8988T (cell line): Measurements from ENCODE around the gene ADAM33.

Experiments used
- DNase-seq: peaks from one replicate; pipeline ENCODE4 v3.0.0; 2011

ADAM33 gene

DNA sequence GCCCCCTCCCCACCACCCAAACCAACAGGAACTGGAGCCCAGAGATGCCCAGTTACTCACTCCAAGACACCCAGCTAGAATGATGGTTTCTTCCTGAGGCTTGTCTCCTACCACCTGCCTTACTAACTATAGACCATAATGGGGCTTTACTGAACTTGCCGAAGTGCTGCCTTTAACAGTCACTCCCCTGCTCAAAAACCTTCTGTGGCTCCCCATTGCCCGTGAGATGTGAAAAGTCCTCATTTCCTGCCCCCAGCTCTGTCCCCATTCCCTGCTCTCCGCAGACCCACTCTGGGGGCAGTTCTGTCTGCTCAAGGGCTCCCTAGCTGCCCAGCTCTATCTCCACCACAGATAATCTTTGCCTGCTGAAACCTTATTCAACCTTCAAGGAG is 25.7 kb upstream of the ADAM33 start:
- peak; percentile 7 for DNase-seq

DNA sequence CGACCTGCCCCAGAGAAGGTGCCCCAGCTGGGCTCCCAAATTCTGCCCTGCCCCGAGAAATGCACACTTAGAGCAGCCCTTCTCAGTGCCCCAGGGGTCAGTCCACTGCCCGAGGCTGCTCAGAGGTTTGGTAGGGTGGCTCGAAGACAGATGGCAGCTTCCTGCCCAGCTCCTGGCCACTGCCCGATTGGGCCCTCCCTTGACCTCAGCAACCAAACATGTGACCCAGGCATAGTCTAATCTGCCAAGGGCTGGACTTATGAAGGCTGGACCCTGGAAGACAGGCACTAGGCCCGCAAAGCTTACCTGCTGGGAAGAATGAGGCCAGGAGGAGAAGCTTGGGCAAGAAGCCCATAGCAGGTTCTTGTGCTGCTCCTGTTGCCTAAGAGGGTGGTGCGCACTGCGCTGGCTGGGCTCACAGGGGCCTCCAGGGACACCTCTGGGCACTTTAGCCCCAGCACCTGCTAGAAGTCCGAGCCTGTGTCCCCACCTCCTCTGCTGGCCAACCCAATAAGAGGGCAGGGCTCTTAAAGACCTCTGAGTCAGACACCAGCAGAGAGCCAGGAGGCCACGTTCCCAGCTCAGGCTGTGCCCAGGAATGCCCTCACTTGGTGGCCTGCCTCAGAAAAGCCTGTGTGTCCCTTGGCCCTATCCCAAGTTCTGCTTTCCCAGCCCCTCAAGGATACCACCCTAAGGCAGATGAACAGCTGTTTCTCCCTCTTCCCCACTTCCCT is 25.1 kb upstream of the ADAM33 start:
- peak; percentile 6 for DNase-seq

DNA sequence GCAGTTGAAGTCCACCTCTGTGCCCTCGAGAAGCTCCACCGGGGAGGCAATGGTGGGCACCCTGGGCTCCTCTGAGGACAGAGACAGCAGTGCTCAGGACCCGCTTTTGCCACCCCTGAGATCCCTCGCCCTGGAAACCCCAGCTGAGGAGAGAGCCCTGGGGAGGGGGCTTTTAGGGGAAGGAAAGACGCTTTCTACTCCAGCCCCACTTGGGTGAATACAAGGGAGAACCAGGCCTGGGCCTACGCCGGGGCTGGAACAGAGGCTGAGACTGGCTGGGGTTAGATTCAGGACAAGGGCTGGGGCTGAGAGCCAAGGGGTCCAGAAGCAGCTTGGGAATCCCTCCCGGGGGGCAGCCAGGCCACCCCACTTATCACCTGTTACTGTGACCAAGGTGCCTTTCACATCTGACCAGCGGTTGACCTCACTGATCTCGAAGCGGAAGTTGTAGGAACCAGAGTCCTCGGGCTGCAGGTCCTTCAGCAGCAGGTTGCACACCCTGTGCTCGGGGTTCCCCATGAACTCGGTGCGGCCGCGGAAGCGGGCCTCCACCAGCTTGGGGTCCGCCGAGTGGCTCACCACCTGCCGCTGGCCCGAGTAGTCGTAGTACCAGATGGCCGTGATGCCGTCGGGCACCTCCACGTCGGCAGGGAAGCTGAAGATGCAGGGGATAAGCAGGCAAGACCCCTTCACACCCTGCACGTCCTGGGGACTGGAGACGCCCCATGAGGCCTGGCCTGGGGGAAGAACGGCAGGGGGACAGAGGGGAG is 24.3 kb upstream of the ADAM33 start:
- peak; percentile 2 for DNase-seq

DNA sequence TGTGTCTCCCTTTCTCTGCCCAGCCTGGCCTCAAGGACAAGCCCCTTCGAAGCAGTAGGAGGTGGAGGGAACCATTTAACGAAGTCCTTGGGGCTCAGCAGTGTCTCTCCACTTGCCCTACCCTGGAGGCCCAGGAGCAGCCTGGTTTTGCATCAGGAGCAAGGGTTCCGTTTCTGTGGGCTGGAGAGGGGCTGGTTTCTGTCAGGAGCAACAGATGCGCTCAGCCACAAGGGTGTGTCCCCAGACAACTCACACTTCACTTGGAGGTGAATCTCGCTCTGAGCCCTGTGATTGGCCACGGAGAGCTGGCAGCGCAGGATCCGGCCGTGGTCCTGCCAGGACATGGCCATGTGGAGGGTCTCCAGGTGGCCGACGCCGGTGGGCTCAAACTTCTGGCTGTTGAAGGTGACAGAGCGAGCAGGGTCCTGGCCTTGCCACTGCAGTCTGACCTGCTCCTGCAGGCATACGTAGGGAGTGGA is 23.7 kb upstream of the ADAM33 start:
- DNase-seq = peak; percentile 6

DNA sequence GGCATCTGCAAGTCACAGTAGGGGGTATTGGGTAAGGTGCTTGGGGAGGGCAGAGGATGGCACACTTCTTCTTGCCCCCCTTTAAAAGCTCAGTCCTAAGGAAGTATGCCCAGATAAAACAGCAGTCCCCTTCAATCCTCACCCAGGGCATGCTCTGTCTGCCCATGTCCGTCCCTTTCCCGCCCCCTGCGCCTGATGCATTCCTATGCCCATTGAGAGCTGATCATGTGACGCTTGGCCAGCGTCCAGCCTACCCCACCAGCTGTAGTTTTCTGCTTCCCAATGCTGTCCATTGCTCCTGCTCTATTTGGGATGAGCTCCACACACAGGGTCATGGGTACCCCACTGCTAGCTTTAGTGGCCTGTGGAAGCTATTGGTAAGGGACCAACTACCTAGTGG is 22.3 kb upstream of the ADAM33 start:
- DNase-seq = peak; percentile 6

DNA sequence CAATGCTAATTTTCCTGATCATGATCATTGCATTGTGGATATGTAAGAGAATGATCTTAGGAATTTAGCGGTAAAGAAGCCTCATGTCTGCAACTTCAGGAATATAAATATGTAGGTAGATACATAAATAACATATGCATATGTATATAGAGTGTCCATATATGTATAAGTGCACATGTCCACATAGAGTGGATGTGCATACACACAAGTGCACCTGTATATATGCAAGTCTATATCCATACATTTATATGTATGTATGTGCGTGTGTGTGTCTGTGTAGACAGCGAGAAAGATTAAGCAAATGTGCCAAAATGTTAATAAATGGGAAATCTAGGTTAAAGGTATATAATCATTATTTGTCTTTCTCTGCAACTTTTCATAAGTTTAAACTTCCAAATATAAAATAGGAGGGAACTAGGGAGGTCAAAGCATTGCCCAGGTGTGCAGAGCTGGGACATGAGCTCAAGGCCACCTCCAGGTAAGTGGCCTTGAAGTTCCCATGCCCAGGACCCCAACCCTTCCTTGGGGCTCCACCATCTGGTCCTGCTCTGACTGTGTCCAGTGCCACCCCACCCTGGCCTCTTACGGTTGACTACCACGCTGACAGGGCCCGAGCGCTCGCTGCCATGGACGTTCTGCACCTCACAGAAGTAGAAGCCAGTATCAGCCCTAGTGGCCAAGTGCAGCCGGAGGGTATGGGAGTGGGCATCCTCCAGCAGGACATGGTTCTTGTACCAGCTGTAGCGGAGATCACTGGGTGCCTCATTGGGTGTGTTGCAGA is 21.0 kb upstream of the ADAM33 start:
- peak; percentile 12 for DNase-seq

DNA sequence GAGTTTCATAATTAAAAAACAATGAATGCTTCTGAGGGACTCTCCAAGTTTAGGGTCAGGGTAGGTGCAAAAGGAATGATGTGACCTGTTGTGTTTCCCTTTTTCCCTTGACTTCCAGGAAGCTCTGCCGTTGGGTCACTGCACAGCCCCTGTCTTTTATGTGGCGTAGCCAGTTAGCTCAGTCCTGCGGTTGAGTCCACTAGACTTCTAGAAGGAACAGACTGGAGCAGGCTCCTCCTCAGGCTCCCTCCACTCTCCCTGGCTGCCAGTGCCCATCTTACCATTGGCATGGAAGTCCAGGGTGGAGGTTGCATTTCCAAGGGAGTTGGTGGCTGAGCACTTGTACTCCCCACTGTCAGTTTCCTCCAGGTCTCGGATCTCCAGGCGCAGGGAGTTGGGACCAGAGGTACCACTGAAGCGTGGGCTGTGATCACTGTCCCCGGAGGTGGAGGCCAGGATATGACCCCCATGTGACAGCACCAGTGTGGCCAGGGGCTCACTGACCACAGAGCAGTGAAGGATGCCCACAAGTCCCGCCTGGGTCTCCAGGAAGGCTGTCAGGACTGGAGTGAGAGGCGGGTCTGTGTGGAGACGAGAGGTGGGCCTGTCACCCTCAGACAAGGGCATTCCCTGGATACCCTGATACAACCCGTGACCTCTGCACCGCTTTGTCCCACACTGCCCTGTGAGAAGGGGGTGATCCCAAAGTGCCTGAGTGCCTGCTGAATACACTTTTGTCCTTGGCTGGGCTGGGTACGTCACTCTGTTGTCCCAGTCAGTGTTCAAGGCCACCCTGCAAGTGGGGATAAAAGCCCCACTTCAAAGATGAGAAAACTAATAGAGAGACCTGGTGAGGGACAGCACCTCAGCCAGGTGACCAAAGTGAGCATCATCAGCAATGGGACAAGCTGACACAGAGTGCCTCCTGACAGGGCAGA is 19.5 kb upstream of the ADAM33 start:
- peak; percentile 4 for DNase-seq

DNA sequence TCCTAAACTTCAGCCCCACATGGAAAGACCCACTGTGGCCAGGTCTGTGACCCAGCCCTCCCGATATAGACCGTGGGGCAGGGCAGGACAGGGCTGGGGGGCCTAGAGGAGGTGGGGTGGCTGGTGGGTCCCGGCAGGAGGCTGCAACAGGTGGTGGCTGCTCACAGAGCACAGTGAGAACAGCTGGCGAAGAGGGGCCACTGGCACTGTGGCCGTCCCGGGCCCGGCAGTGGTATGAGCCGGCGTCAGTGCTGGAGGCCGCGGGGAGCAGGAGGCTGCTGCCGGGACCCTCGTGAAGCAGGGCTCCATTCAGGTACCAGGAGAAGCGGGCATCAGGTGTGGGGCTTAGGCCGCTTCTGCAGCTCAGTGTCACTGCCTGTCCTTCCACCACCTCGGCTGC is 17.2 kb upstream of the ADAM33 start:
- peak; percentile 6 for DNase-seq

DNA sequence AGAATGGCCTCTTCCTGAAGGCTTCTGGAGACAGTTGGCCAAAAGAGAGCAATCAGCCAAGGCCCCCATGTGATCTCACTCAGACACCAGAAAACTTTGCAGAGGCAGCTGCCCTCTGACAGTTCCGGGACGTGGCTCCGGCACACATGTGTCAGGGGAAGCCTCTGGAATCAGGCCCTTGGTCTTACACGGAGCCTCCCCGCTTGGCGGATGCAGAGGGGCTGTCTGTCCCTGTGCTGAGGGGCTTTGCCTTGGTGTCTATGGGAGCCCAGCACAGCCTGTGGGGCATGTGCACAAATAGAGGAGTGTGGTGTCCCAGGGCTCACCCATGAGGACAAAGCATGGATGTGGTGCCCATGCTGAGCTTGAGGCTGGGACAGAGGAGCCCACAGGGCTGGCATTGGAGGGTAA is 16.8 kb upstream of the ADAM33 start:
- no peak for DNase-seq

DNA sequence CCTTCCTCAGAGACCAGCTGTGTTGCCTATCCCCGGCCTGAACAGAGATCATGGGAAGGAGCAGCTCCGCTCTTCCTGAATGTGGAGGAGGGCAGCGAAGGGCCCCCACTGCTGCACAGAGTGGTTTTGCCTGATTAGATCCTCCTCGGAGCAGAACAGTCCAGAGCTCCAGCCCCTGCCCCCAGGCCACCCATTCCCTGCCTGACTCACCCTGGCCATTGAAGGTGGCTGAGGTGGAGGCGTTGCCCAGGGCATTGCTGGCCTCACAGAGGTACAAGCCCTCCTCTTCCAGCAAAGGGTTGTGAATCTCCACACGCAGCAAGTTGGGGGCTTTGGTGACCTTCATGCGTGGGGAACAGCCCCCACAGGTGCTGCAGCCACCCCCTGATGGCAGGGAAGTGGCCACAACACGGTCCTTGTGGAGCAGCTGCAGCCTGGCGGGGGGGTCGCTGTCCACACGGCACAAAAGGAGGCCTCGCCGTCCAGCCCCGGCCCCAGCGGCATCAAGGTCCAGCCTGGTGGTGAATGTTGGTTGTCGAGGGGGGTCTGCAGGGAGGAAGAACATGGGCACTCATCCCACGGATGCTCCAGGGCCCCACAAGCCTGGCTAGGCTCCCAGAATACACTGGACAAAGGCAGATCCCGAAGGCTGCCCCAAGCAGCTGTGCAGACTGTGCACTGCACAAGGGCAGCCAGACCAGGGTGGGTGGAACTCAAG is 15.9 kb upstream of the ADAM33 start:
- DNase-seq = no peak

DNA sequence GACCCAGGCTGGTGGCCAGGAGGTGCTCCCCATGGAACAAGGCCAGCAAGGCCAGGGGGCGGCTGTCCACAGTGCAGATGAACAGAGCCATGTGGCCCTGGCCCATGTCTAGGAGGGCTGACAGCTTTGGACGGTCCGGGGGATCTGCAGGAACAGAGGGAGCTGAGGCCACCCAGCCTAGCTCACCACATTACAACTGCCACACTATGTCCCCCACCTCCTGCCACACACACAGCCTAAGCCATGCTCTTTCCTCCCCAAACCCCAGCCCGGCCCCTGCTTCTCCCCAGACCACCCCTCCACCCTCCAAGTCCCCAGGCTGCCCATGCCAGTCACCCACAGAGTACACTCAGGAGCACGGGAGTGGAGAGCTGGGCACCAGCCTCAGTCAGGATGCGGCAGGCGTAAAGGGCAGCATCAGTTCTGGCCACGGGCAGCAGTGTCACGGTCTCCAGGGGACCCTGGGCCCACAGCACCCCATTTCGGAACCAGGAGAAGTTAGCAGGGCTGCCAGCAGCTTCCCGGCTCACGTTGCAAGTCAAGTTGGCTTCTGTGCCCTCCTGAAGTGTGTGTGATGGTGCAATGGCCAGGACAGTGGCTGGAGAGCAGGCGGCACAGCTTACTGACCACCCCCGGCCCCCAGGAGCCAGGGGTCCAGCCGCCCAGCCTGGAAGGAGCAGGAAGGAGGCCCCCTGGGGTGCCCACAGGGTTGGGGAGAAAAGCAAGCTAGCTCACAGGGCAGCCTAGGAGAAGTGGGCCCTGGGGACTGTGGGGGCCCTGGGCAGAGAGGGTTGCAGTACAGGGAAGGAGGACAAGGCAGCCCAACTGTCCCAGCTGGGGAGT is 15.2 kb upstream of the ADAM33 start:
- DNase-seq = no peak

DNA sequence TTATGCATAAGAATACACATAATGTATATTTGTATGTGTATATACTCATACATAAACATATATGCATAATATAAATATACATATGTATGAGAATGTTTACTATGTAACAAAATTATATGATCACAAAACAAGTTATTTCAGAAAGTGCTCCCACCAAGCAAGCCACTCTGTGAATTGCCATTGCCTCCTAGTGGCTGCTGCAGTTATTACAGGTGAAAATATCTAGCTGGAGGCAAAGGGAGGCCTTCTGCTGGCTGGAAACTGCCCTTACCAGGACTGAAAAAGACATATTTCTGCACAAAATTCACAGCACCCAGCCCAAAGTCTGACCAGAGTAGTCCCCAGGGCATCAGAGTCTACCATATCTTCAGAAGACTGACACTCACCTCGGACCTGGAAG is 14.4 kb upstream of the ADAM33 start:
- DNase-seq = no peak

DNA sequence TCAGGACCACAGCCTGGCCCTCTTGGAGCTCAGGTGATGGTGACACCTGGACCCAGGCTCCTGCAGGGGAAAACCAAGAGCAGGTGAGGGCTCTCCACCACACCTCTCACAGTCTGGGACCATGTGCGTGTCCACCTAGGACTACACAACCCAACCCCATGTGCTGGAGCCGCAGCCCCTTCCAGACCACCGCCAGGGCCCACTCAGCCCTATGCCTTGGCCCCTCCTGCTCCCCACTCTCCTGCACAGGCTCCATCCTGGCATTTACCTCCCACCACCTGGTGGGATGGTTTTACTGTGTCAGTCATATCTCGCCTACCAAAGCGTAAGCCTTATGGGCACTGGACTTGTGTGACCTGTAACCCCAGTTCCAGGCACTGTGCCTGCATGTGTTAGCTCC is 13.1 kb upstream of the ADAM33 start:
- DNase-seq = no peak

DNA sequence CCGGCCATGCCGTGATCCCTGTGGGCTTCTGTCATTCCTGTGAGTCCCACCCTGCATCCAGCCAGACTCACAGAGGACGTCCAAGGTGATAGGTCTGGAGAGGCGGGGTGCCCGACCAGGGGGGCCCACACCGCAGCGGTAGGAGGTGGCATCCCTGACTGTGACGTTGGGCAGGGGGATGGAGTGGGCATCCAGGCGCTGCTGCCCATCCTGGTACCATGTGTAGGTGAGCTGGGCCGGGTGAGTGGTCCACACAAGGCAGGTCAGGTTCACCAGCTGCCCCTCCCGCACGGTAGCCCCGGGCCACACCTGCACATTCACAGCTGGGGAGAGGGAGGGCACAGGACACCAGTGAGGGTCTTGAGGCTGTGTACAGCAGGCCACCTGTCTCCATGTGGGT is 11.6 kb upstream of the ADAM33 start:
- no peak for DNase-seq

DNA sequence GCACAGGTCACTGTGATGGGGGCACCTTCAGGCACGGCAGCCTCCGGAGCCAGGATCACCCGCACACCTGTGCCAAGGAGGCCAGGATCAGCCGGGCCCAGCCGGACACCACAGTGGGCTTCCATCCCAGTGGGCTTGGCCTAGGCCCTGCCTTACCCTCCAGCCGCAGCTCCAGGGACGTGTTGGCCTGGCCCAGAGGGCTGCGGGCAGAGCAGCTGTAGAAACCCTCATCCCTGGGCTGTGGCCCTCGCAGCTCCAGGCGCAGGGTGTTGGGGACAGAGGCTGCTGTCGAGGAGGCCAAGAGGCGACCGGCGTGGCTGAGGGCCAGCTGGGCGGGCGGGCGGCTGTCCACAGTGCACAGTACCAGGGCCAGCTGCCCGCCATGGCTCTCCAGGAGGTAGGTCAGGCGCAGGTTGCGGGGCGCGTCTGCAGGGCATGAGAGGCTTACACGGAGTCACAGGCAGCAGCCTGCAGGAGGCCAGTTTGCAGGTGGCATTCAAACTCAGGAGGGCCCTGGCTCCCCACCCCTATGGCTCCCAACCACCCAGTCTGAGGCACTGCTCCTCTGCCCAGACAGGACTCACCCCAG is 11.0 kb upstream of the ADAM33 start:
- no peak for DNase-seq

DNA sequence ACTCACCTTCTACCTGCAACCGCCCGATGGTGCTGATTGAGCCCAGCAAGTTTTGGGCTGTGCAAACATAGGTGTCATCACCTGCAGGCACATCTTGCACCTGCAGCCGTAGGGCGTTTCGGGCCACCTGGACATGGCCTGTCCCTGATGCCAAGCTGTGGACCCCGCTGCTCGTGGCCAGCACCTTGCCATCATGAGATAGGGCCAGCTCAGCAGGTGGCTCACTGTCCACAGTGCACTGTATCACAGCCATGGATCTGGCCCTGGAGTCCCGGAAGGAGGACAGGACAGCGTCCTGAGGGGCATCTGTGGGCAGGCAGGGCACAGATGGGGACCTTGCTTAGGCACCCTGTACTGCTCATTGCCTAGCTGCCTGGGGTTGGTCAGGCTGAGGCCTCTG is 10.1 kb upstream of the ADAM33 start:
- no peak for DNase-seq

DNA sequence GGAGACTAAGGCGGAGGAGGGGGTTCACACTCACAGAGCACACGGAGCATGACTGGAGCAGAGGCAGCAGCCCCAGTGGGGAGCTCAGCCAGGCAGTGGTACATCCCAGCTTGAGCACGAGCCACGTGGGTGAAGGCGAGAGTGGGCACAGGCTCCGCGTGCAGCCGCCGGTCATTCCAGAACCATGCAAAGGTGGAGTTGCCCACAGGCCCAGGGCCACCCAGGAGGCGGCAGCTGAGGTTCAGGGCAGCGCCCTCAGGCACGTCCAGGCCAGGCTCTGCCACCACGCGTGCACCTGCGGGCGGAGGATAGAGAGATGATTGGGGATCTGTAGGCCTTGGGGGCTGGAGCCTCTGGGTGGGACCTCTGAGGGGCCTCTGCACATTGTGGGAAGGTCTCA is 9.5 kb upstream of the ADAM33 start:
- DNase-seq = no peak

DNA sequence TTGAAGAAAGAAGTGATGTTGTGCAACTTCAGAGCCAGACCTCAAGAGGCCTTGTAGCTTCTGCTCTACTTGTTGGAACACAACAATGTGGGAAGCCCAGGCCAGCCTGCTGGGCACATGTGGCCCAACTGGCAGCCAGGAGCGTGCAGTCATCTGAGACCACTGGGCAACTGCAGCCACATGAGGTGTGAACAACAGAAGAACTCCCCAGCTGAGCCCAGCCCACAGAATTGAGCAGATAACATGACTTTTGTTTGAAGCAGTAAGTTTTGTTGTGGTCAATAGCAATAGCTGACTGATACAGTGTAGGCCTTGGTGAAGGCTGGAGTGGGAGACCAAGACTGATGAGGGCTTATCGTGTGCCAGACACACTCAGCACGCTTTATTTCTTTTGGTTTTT is 8.6 kb upstream of the ADAM33 start:
- no peak for DNase-seq

DNA sequence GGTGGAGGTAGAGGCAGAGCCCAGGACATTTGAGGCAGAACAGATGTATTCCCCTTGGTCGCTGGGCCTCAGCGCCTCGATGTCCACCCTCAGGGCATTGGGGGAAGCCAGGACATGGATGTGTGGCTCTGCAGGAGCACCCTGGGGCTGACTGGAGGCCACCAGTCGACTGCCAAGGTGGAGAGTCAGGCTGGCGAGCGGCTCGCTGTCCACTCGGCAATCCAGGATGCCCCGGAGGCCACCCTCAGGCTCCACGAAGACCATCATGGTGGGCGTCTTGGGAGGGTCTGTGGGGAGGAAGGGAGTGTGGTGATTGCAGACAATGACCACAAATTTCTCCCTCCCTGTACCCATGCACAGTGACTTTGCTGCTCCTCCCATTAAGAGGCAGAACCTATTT is 8.2 kb upstream of the ADAM33 start:
- no peak for DNase-seq

DNA sequence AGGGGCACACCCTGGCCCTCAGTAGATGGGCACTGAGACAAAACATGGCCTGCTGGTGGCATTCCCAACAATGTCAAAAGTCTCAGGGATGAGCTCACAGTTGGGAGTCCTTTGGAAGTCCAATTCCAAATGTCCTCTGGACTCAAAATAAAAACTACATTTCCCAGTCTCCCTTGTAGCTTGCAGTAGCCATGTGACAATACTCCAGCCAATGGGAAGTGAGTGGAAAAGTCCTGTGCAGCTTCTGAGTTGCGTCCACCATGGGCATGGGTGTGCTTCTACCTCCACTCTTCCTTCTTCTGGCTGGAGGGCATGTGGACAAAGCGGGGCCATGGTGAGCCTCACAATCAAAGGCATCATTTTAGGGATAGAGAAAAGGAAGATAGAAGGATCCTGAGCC is 5.8 kb upstream of the ADAM33 start:
- DNase-seq = peak; percentile 80
